Activated naive CD4-positive, alpha-beta T cell treated with anti-CD3 and anti-CD28 coated beads for 36 hours (primary cell): ENCODE measurements around the gene CHRND. TPM values are rescaled to one million over a fixed set of nuclear protein-coding genes. Genes with fewer than 3 reads are reported as not detected.

Source experiments
- CTCF ChIA-PET: fragments of 350-600 bp; sonication (Branson Sonifier 250); formaldehyde crosslinking; loops from one replicate; lab custom pipeline; 2021; ENCODE audit warnings: antibody characterized with exemption; lab: Charles Lee
- DNase-seq: peaks from one replicate; pipeline ENCODE4 v3.0.0-alpha.2; 2020
- H3K27ac Mint-ChIP-seq: one replicate; pipeline ENCODE4 v1.8.0; 2021; ENCODE audit warnings: mild to moderate bottlenecking, mixed read lengths
- H3K27me3 Mint-ChIP-seq: one replicate; pipeline ENCODE4 v1.8.0; 2021; ENCODE audit warnings: low read depth, mixed read lengths
- H3K36me3 Mint-ChIP-seq: one replicate; pipeline ENCODE4 v1.8.0; 2021; ENCODE audit warnings: low read depth, mixed read lengths
- H3K4me1 Mint-ChIP-seq: one replicate; pipeline ENCODE4 v1.8.0; 2021; ENCODE audit warnings: low read depth, mixed read lengths
- H3K4me3 Mint-ChIP-seq: one replicate; pipeline ENCODE4 v1.8.0; 2021; ENCODE audit warnings: mild to moderate bottlenecking, moderate library complexity, mixed read lengths
- H3K9me3 Mint-ChIP-seq: one replicate; pipeline ENCODE4 v1.8.0; 2021; ENCODE audit warnings: mixed read lengths
- intact Hi-C: fragments of 100-400 bp; cut with micrococcal nuclease; formaldehyde crosslinking; loops from one replicate; pipeline ENCODE4 v1.15.1; 2023
- total RNA-seq, 2 experiments: library from RNA; stranded (reverse); gene quantifications; one replicate each; pipeline ENCODE4 v1.2.3, GENCODE V29; 2021

CHRND gene
- total RNA-seq, 2 experiments from 2014 or later: not detected

- DNase-seq: no peak
- no peaks in the 10 kb centered on the region for H3K36me3 Mint-ChIP-seq
- H3K27me3 Mint-ChIP-seq: peaks cover 22% of the 10 kb centered on the region
- H3K4me3 Mint-ChIP-seq: no peak overlapping the region
- H3K9me3 Mint-ChIP-seq: no peaks in the 10 kb centered on the region
- CTCF ChIA-PET: no interaction called here
- intact Hi-C loops: no loop called here
- no peak overlapping the region for H3K27ac Mint-ChIP-seq
- H3K4me1 Mint-ChIP-seq: peaks cover under 1% of the 10 kb centered on the region
These were observed 35.5 kb upstream of the CHRND start for GRCh38 chr2:232490221-232491138.

- Mint-ChIP-seq H3K36me3 (no peaks in the 10 kb centered on the region), H3K27me3 (peaks cover 22% of the 10 kb centered on the region), H3K4me1 (no peaks in the 10 kb centered on the region), H3K4me3 (no peak overlapping the region), H3K9me3 (no peaks in the 10 kb centered on the region), H3K27ac (no peak overlapping the region)
- intact Hi-C loops: no loop called here
- DNase-seq: no peak
- CTCF ChIA-PET: no interaction called here
These were observed 34.7 kb upstream of the CHRND start for GRCh38 chr2:232491139-232491780.

GRCh38 chr2:232492236-232492848, 33.6 kb upstream of the CHRND start:
- CTCF ChIA-PET: no interaction called here
- H3K4me1 Mint-ChIP-seq: no peaks in the 10 kb centered on the region
- H3K9me3 Mint-ChIP-seq: no peaks in the 10 kb centered on the region
- H3K27me3 Mint-ChIP-seq: peaks cover 17% of the 10 kb centered on the region
- intact Hi-C loops: no loop called here
- no peak overlapping the region for H3K27ac Mint-ChIP-seq
- no peaks in the 10 kb centered on the region for H3K36me3 Mint-ChIP-seq
- no peak overlapping the region for H3K4me3 Mint-ChIP-seq
- DNase-seq: no peak

GRCh38 chr2:232492963-232493700, 32.8 kb upstream of the CHRND start:
- Mint-ChIP-seq H3K9me3 (no peaks in the 10 kb centered on the region), H3K36me3 (no peaks in the 10 kb centered on the region), H3K27ac (no peak overlapping the region), H3K4me1 (no peaks in the 10 kb centered on the region), H3K27me3 (peaks cover 13% of the 10 kb centered on the region), H3K4me3 (no peak overlapping the region)
- intact Hi-C loops: no loop called here
- CTCF ChIA-PET: interaction anchor here (1.4 kb wide), 1 partner anchor 640 kb away, joined by 3 read pairs; no protein-coding TSS in a partner anchor
- DNase-seq: no peak

GRCh38 chr2:232493701-232494474, 32.1 kb upstream of the CHRND start:
- no peaks in the 10 kb centered on the region for H3K4me1 Mint-ChIP-seq
- DNase-seq: no peak
- intact Hi-C loops: no loop called here
- H3K27ac Mint-ChIP-seq: no peak overlapping the region
- no peaks in the 10 kb centered on the region for H3K9me3 Mint-ChIP-seq
- H3K4me3 Mint-ChIP-seq: no peak overlapping the region
- CTCF ChIA-PET: interaction anchor here (1.4 kb wide), 1 partner anchor 641 kb away, joined by 3 read pairs; no protein-coding TSS in a partner anchor
- H3K36me3 Mint-ChIP-seq: no peaks in the 10 kb centered on the region
- peaks cover 10% of the 10 kb centered on the region for H3K27me3 Mint-ChIP-seq

- Mint-ChIP-seq H3K4me1 (no peaks in the 10 kb centered on the region), H3K27ac (no peak overlapping the region), H3K27me3 (peaks cover 11% of the 10 kb centered on the region), H3K9me3 (no peaks in the 10 kb centered on the region), H3K36me3 (no peaks in the 10 kb centered on the region), H3K4me3 (no peak overlapping the region)
- CTCF ChIA-PET: interaction anchor here (1.4 kb wide), 1 partner anchor 642 kb away, joined by 3 read pairs; no protein-coding TSS in a partner anchor
- DNase-seq: no peak
- intact Hi-C loops: no loop called here
These were observed 31.4 kb upstream of the CHRND start for GRCh38 chr2:232494542-232494941.

GRCh38 chr2:232495292-232495691, 30.7 kb upstream of the CHRND start:
- intact Hi-C loops: no loop called here
- Mint-ChIP-seq H3K4me3 (no peak overlapping the region), H3K36me3 (no peaks in the 10 kb centered on the region), H3K27ac (no peak overlapping the region), H3K9me3 (no peaks in the 10 kb centered on the region), H3K4me1 (no peaks in the 10 kb centered on the region), H3K27me3 (peaks cover 7% of the 10 kb centered on the region)
- CTCF ChIA-PET: no interaction called here
- DNase-seq: no peak

- no peak overlapping the region for H3K4me3 Mint-ChIP-seq
- H3K9me3 Mint-ChIP-seq: no peaks in the 10 kb centered on the region
- no peaks in the 10 kb centered on the region for H3K36me3 Mint-ChIP-seq
- H3K4me1 Mint-ChIP-seq: no peaks in the 10 kb centered on the region
- intact Hi-C loops: no loop called here
- peaks cover 10% of the 10 kb centered on the region for H3K27me3 Mint-ChIP-seq
- no peak overlapping the region for H3K27ac Mint-ChIP-seq
- no peak for DNase-seq
- CTCF ChIA-PET: interaction anchor here (0.6 kb wide), 1 partner anchor 596 kb away, joined by 4 read pairs; no protein-coding TSS in a partner anchor
These were observed 29.3 kb upstream of the CHRND start for GRCh38 chr2:232496501-232497270.

- H3K27me3 Mint-ChIP-seq: peaks cover 12% of the 10 kb centered on the region
- CTCF ChIA-PET: no interaction called here
- intact Hi-C loops: no loop called here
- no peak for DNase-seq
- no peak overlapping the region for H3K27ac Mint-ChIP-seq
- H3K4me3 Mint-ChIP-seq: no peak overlapping the region
- peaks cover under 1% of the 10 kb centered on the region for H3K4me1 Mint-ChIP-seq
- no peaks in the 10 kb centered on the region for H3K36me3 Mint-ChIP-seq
- no peaks in the 10 kb centered on the region for H3K9me3 Mint-ChIP-seq
These were observed 28.6 kb upstream of the CHRND start for GRCh38 chr2:232497348-232497747.

GRCh38 chr2:232498452-232498851, 27.5 kb upstream of the CHRND start:
- intact Hi-C loops: no loop called here
- Mint-ChIP-seq H3K4me1 (peaks cover 3% of the 10 kb centered on the region), H3K27ac (no peak overlapping the region), H3K27me3 (peaks cover 15% of the 10 kb centered on the region), H3K9me3 (no peaks in the 10 kb centered on the region), H3K36me3 (no peaks in the 10 kb centered on the region), H3K4me3 (no peak overlapping the region)
- no peak for DNase-seq
- CTCF ChIA-PET: no interaction called here

GRCh38 chr2:232501331-232501771, 24.6 kb upstream of the CHRND start:
- peaks cover 11% of the 10 kb centered on the region for H3K4me1 Mint-ChIP-seq
- CTCF ChIA-PET: no interaction called here

More at GRCh38 chr2:232501331-232501771, 24.6 kb upstream of the CHRND start:
- Mint-ChIP-seq H3K36me3 (no peaks in the 10 kb centered on the region), H3K27ac (no peak overlapping the region), H3K27me3 (peaks cover 30% of the 10 kb centered on the region), H3K9me3 (no peaks in the 10 kb centered on the region), H3K4me3 (no peak overlapping the region)
- no peak for DNase-seq
- intact Hi-C loops: no loop called here
